ENCODE data around the gene MAN2B1.
"Not testable (repeated sequence)": the region's sequence is repeated elsewhere in the genome, so short reads cannot be mapped to it uniquely, and the experiment has no call there.

Gene MAN2B1

GRCh38 chr19:12626958-12627357 is 39.6 kb downstream of the MAN2B1 start:
- H3K4me3 ChIP-seq (ENCODE audit: control insufficient read depth, low read depth, low read length): no peak overlapping the region
- TF ChIP-seq CTCF (IDR thresholded peaks at IDR 0.05; ENCODE audit: control insufficient read depth, insufficient read depth, low read depth, low read length, missing control alignments): no peak
- DNase-seq (ENCODE audit: low read depth): no peak

- DNase-seq (ENCODE audit: low read depth): no peak
- H3K4me3 ChIP-seq (ENCODE audit: control insufficient read depth, low read depth, low read length): no peak overlapping the region
- TF ChIP-seq CTCF (IDR thresholded peaks at IDR 0.05; ENCODE audit: control insufficient read depth, insufficient read depth, low read depth, low read length, missing control alignments): no peak
Observed at GRCh38 chr19:12623361-12624031, 43.0 kb downstream of the MAN2B1 start.

GRCh38 chr19:12621253-12622024 is 45.1 kb downstream of the MAN2B1 start:
- not testable (repeated sequence) for H3K4me3 ChIP-seq (ENCODE audit: control insufficient read depth, low read depth, low read length)

GRCh38 chr19:12617646-12618045 is 48.9 kb downstream of the MAN2B1 start:
- no peak for DNase-seq (ENCODE audit: low read depth)
- no peak for TF ChIP-seq CTCF (IDR thresholded peaks at IDR 0.05; ENCODE audit: control insufficient read depth, insufficient read depth, low read depth, low read length, missing control alignments)
- H3K4me3 ChIP-seq (ENCODE audit: control insufficient read depth, low read depth, low read length): no peak overlapping the region

More at GRCh38 chr19:12621253-12622024, 45.1 kb downstream of the MAN2B1 start:
- DNase-seq (ENCODE audit: low read depth): not testable (repeated sequence)

GRCh38 chr19:12611361-12611699 is 55.2 kb downstream of the MAN2B1 start:
- DNase-seq (ENCODE audit: low read depth): peak; percentile 35
- H3K4me3 ChIP-seq (ENCODE audit: control insufficient read depth, low read depth, low read length): peak overlapping the region; percentile 95
- TF ChIP-seq CTCF (IDR thresholded peaks at IDR 0.05; ENCODE audit: control insufficient read depth, insufficient read depth, low read depth, low read length, missing control alignments): no peak

- DNase-seq (ENCODE audit: low read depth): peak; percentile 88
- TF ChIP-seq CTCF (IDR thresholded peaks at IDR 0.05; ENCODE audit: control insufficient read depth, insufficient read depth, low read depth, low read length, missing control alignments): no peak
Observed at GRCh38 chr19:12610540-12611360, 55.8 kb downstream of the MAN2B1 start, which contains the start of the genes ZNF490 and ZNF791. TSS of gene ZNF490 (minus strand) at chr19:12610813. CDS start at chr19:12610680, 133 bp downstream. TSS of gene ZNF791 (plus strand) at chr19:12610920. CDS start at chr19:12611080, 160 bp downstream.

More at GRCh38 chr19:12610540-12611360, 55.8 kb downstream of the MAN2B1 start, which contains the start of the genes ZNF490 and ZNF791:
- peak within 1 kb of the TSS; percentile 95 for H3K4me3 ChIP-seq (ENCODE audit: control insufficient read depth, low read depth, low read length)

Measured in AG09309 (cell line).